ENCODE results near the gene PRSS57. TPM values are rescaled to one million over a fixed set of nuclear protein-coding genes. Genes with fewer than 3 reads are reported as not detected.

PRSS57 gene
- total RNA-seq, 1 experiment from 2014 or later: not detected

- Histone ChIP-seq H3K4me3 (ENCODE audit: low read depth in 2 of 2, low read length in 2 of 2) (no peak overlapping the region), H3K27me3 (ENCODE audit: control insufficient read depth, insufficient read depth, low read length) (no peaks in the 10 kb centered on the region), H3K27ac (ENCODE audit: low read length) (no peak overlapping the region), H3K9me3 (ENCODE audit: control insufficient read depth, insufficient read depth, low read depth, low read length) (no peaks in the 10 kb centered on the region), H3K36me3 (ENCODE audit: control insufficient read depth, insufficient read depth, low read length) (no peaks in the 10 kb centered on the region), H3K4me1 (ENCODE audit: control insufficient read depth, insufficient read depth, low read length) (no peaks in the 10 kb centered on the region; the same call in 1 of the 2 replicates)
- no peak for DNase-seq (ENCODE audit: low read depth, low spot score)
- in situ Hi-C loops (cut with HindIII; ENCODE audit: low pct_unique_long_range_greater_than_20kb, low sequenced_read_pairs): no loop called here
- ChIA-PET POLR2A (no interaction called here), CTCF (no interaction called here)
- intact Hi-C loops (cut with micrococcal nuclease; ENCODE audit: unreplicated experiment): no loop called here
- no TSS peak for BruUV-seq (replicated peaks)
- ATAC-seq: no peak
- TF ChIP-seq TCF7L2 (IDR thresholded peaks at IDR 0.05; ENCODE audit: low read depth, low read length) (no peak), POLR2AphosphoS5 (IDR thresholded peaks at IDR 0.05; ENCODE audit: low read depth, low read length) (no peak), SIN3A (IDR thresholded peaks at IDR 0.05; ENCODE audit: borderline replicate concordance, insufficient read depth, low read depth, low read length) (no peak), CTCF (IDR thresholded peaks at IDR 0.05) (no peak)
- TF ChIP-seq, protein P1, sequence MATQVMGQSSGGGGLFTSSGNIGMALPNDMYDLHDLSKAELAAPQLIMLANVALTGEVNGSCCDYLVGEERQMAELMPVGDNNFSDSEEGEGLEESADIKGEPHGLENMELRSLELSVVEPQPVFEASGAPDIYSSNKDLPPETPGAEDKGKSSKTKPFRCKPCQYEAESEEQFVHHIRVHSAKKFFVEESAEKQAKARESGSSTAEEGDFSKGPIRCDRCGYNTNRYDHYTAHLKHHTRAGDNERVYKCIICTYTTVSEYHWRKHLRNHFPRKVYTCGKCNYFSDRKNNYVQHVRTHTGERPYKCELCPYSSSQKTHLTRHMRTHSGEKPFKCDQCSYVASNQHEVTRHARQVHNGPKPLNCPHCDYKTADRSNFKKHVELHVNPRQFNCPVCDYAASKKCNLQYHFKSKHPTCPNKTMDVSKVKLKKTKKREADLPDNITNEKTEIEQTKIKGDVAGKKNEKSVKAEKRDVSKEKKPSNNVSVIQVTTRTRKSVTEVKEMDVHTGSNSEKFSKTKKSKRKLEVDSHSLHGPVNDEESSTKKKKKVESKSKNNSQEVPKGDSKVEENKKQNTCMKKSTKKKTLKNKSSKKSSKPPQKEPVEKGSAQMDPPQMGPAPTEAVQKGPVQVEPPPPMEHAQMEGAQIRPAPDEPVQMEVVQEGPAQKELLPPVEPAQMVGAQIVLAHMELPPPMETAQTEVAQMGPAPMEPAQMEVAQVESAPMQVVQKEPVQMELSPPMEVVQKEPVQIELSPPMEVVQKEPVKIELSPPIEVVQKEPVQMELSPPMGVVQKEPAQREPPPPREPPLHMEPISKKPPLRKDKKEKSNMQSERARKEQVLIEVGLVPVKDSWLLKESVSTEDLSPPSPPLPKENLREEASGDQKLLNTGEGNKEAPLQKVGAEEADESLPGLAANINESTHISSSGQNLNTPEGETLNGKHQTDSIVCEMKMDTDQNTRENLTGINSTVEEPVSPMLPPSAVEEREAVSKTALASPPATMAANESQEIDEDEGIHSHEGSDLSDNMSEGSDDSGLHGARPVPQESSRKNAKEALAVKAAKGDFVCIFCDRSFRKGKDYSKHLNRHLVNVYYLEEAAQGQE (IDR thresholded peaks at IDR 0.05; ENCODE audit: insufficient read depth in 1 of 2, low read depth in 2 of 2, low read length in 1 of 2): no peak
Measured at GRCh38 chr19:723247-723646, 28.0 kb upstream of the PRSS57 start.

DNA sequence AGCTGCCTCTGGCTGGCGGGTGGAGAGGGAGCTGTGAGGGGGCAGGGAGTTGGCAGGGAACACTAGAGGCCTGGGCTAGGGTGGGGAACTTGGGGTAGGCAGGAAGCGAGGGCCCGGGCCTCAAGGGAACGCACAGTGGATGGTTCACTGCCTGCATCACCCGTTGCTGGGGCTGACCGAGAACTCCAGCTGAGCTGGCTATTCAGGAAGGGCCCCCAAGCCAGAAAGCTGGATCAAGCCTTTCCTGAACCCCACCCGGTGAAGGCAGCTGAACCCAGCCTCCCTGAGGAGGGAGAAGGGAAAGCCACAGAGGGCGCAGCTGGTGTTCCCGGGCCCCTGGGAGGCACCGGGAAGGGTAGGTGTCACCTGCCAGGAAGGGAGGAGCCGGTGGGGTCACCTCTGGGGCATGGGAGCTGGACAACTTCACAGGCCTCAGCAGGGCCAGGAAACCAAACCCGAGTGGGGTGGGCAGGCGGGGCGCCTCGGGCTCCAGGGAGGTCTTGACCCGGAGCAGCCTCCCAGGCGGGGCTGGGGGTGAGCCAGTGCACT, 27.4 kb upstream of the PRSS57 start:
- Histone ChIP-seq H3K27ac (ENCODE audit: low read length) (no peak overlapping the region), H3K9me3 (ENCODE audit: control insufficient read depth, insufficient read depth, low read depth, low read length) (no peaks in the 10 kb centered on the region), H3K27me3 (ENCODE audit: control insufficient read depth, insufficient read depth, low read length) (no peaks in the 10 kb centered on the region), H3K4me3 (ENCODE audit: low read depth in 2 of 2, low read length in 2 of 2) (no peak overlapping the region), H3K36me3 (ENCODE audit: control insufficient read depth, insufficient read depth, low read length) (no peaks in the 10 kb centered on the region), H3K4me1 (ENCODE audit: control insufficient read depth, insufficient read depth, low read length) (no peaks in the 10 kb centered on the region)
- TF ChIP-seq TCF7L2 (IDR thresholded peaks at IDR 0.05; ENCODE audit: low read depth, low read length) (no peak), CTCF (IDR thresholded peaks at IDR 0.05) (no peak), SIN3A (IDR thresholded peaks at IDR 0.05; ENCODE audit: borderline replicate concordance, insufficient read depth, low read depth, low read length) (no peak), POLR2AphosphoS5 (IDR thresholded peaks at IDR 0.05; ENCODE audit: low read depth, low read length) (no peak)
- TF ChIP-seq, protein P1 (IDR thresholded peaks at IDR 0.05; ENCODE audit: insufficient read depth in 1 of 2, low read depth in 2 of 2, low read length in 1 of 2): no peak
- DNase-seq (ENCODE audit: low read depth, low spot score) (no peak), ATAC-seq (no peak)
- ChIA-PET CTCF (no interaction called here), POLR2A (interaction anchor here (0.6 kb wide), 1 partner anchor 50 kb away, joined by 7 read pairs; no protein-coding TSS in a partner anchor)
- intact Hi-C loops (cut with micrococcal nuclease; ENCODE audit: unreplicated experiment) (no loop called here), in situ Hi-C loops (cut with HindIII; ENCODE audit: low pct_unique_long_range_greater_than_20kb, low sequenced_read_pairs) (no loop called here)
- BruUV-seq (replicated peaks): no TSS peak

Data from Panc1 (cell line).